GM23338 (cell line): ENCODE measurements around the gene ZNF746. TPM values are rescaled to one million over a fixed set of nuclear protein-coding genes. Genes with fewer than 3 reads are reported as not detected.

ENCODE experiments used
- ATAC-seq: fragments of 200-7000 bp; cut with Tn5 transposase; 3 replicates; pipeline ENCODE4 v1.9.1; 2020
- DNase-seq: peaks from one replicate; pipeline ENCODE4 v3.0.0-alpha.2; 2015; ENCODE audit warnings: low spot score
- H2AFZ ChIP-seq: fragments of 200-600 bp; sonication (generic); 2 replicates; pipeline ENCODE4 v1.8.0; 2016; ENCODE audit warnings: antibody characterized with exemption, mild to moderate bottlenecking, moderate library complexity
- H3F3A ChIP-seq: fragments of 200-600 bp; sonication (generic); replicated peaks from 2 replicates; pipeline ENCODE4 v1.8.0; 2017; ENCODE audit warnings: antibody characterized with exemption, mixed run types, low read depth
- H3K27ac ChIP-seq: fragments of 200-600 bp; sonication (generic); 2 replicates; pipeline ENCODE4 v1.6.1; 2016; ENCODE audit warnings: low read depth
- H3K27me3 ChIP-seq: fragments of 200-600 bp; sonication (generic); 2 replicates; pipeline ENCODE4 v1.8.0; 2016; ENCODE audit warnings: mild to moderate bottlenecking, mixed run types, moderate library complexity; ENCODE audit not compliant: insufficient read depth
- H3K36me3 ChIP-seq: fragments of 200-600 bp; sonication (generic); 2 replicates; pipeline ENCODE4 v1.8.0; 2016; ENCODE audit warnings: mild to moderate bottlenecking; ENCODE audit not compliant: insufficient read depth
- H3K4me1 ChIP-seq: fragments of 200-600 bp; sonication (generic); 2 replicates; pipeline ENCODE4 v1.8.0; 2016; ENCODE audit warnings: mild to moderate bottlenecking, moderate library complexity; ENCODE audit not compliant: insufficient read depth
- H3K4me2 ChIP-seq: fragments of 200-600 bp; sonication (generic); 2 replicates; pipeline ENCODE4 v1.7.1; 2017; ENCODE audit warnings: mixed run types
- H3K4me3 ChIP-seq: fragments of 200-600 bp; sonication (generic); 2 replicates; pipeline ENCODE4 v1.6.1; 2016; ENCODE audit warnings: mixed run types
- H3K79me2 ChIP-seq: fragments of 200-600 bp; sonication (generic); replicated peaks from 2 replicates; pipeline ENCODE4 v1.8.0; 2017; ENCODE audit warnings: mild to moderate bottlenecking; ENCODE audit not compliant: insufficient read depth
- H3K9me2 ChIP-seq: fragments of 200-600 bp; sonication (generic); 2 replicates; pipeline ENCODE4 v1.8.0; 2017; ENCODE audit not compliant: insufficient read depth
- H4K20me1 ChIP-seq: fragments of 200-600 bp; sonication (generic); replicated peaks from 2 replicates; pipeline ENCODE4 v1.8.0; 2017; ENCODE audit warnings: mild to moderate bottlenecking; ENCODE audit not compliant: insufficient read depth
- H3K27ac Mint-ChIP-seq: 2 replicates; pipeline ENCODE4 v1.8.0; 2020; ENCODE audit warnings: inconsistent platforms, mild to moderate bottlenecking, moderate library complexity, mixed read lengths
- H3K27me3 Mint-ChIP-seq: 3 replicates; pipeline ENCODE4 v1.8.0; 2022; ENCODE audit warnings: low read depth, mild to moderate bottlenecking, moderate library complexity, mixed read lengths, inconsistent platforms; ENCODE audit not compliant: insufficient read depth, poor library complexity
- H3K36me3 Mint-ChIP-seq: 3 replicates; pipeline ENCODE4 v1.8.0; 2021; ENCODE audit warnings: low read depth, mild to moderate bottlenecking, inconsistent platforms, moderate library complexity, mixed read lengths
- H3K4me1 Mint-ChIP-seq: 3 replicates; pipeline ENCODE4 v1.8.0; 2020; ENCODE audit warnings: mild to moderate bottlenecking, inconsistent platforms, mixed read lengths
- H3K4me3 Mint-ChIP-seq: 3 replicates; pipeline ENCODE4 v1.8.0; 2021; ENCODE audit warnings: moderate library complexity, mild to moderate bottlenecking, inconsistent platforms, mixed read lengths
- H3K9me3 Mint-ChIP-seq: 3 replicates; pipeline ENCODE4 v1.8.0; 2020; ENCODE audit warnings: moderate library complexity, mild to moderate bottlenecking, inconsistent platforms, mixed read lengths
- CREB1 ChIP-seq: fragments of 250-450 bp; sonication (Bioruptor Pico); IDR thresholded peaks from 2 replicates; pipeline ENCODE4 v1.5.0; 2020; ENCODE audit warnings: low read depth, mild to moderate bottlenecking, moderate library complexity
- EZH2phosphoT487 ChIP-seq: fragments of 200-600 bp; sonication (generic); IDR thresholded peaks from one replicate; pipeline ENCODE4 v1.8.1; 2018; ENCODE audit warnings: antibody characterized with exemption; ENCODE audit not compliant: unreplicated experiment
- JUNB ChIP-seq: IDR thresholded peaks from one replicate; pipeline ENCODE4 v1.6.1; 2016; ENCODE audit warnings: antibody characterized with exemption; ENCODE audit not compliant: unreplicated experiment
- STAT1 ChIP-seq: IDR thresholded peaks from one replicate; pipeline ENCODE4 v1.6.1; 2016; ENCODE audit warnings: antibody characterized with exemption; ENCODE audit not compliant: unreplicated experiment
- ZNF331 ChIP-seq: fragments of 250-450 bp; sonication (Bioruptor Pico); IDR thresholded peaks from 2 replicates; pipeline ENCODE4 v1.5.0; 2020; ENCODE audit warnings: low read depth, mild to moderate bottlenecking, moderate library complexity
- polyA plus RNA-seq: library from polyadenylated mRNA; unstranded; fragments of >200 nt; fragmentation: Nextera tagmentation; extraction: Ambion mirVana; gene quantifications from 2 replicates; pipeline ENCODE4 v1.2.1, GENCODE V29; 2016
- total RNA-seq: library from RNA; depleted of rRNA; stranded (reverse); fragments of >200 nt; shearing (Covaris generic); gene quantifications from 2 replicates; pipeline ENCODE4 v1.2.3, GENCODE V29; 2014
- TF ChIP-seq, protein P1 (sequence below): IDR thresholded peaks from 2 replicates; pipeline ENCODE4 v1.6.1; 2016; ENCODE audit warnings: antibody characterized with exemption
- TF ChIP-seq, protein P2 (sequence below): fragments of 250-450 bp; sonication (Bioruptor Pico); IDR thresholded peaks from 2 replicates; pipeline ENCODE4 v1.5.0; 2020; ENCODE audit warnings: mild to moderate bottlenecking, moderate library complexity
- TF ChIP-seq, protein P3 (sequence below), 2 experiments: fragments of 200-600 bp in 1 of 2; sonication (generic) in 1 of 2; conservative IDR thresholded peaks; 2 replicates each; pipeline versions ENCODE4 v1.5.1 to v1.6.1; 2016 to 2017; ENCODE audit warnings: antibody characterized with exemption in 2 of 2, low read depth in 2 of 2, mild to moderate bottlenecking in 2 of 2, moderate library complexity in 1 of 2

ZNF746 gene
- total and polyA plus RNA-seq, 2 experiments from 2014 or later = 10.0 to 18.6 TPM

DNA sequence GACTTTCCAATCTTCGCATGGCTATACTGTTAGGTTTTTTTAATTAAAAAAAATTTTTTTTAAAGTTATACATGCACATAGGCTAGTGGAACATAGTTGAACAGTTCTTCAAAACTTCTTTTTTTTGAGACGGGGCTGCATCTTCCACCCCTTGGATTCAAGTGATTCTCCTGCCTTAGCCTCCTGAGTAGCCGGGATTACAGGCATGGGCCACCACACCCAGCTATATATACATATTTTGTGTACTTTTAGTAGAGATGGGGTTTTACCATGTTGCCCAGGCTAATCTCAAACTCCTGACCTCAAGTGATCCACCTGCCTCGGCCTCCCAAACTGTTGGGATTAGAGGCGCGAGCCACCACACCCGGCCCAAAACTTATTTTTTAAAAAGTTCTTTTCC lies 54.1 kb downstream of the ZNF746 start:
- H3K79me2 ChIP-seq = no peaks in the 10 kb centered on the region
- H3F3A ChIP-seq = no peaks in the 10 kb centered on the region
- H3K27me3 ChIP-seq = no peaks in the 10 kb centered on the region
- Mint-ChIP-seq H3K4me3 (no peak overlapping the region), H3K36me3 (peaks cover 12% of the 10 kb centered on the region; the same call in 2 of the 3 replicates), H3K4me1 (no peaks in the 10 kb centered on the region), H3K27ac (no peak overlapping the region), H3K9me3 (no peaks in the 10 kb centered on the region), H3K27me3 (no peaks in the 10 kb centered on the region)
- no peaks in the 10 kb centered on the region for H3K4me1 ChIP-seq
- H3K4me3 ChIP-seq = no peak overlapping the region
- no peak overlapping the region for H3K4me2 ChIP-seq
- H3K9me2 ChIP-seq = no peaks in the 10 kb centered on the region
- ATAC-seq = no peak
- H2AFZ ChIP-seq = no peak overlapping the region
- DNase-seq = no peak
- H4K20me1 ChIP-seq = peaks cover 9% of the 10 kb centered on the region; the same call in 1 of the 2 replicates
- H3K27ac ChIP-seq = no peak overlapping the region
- H3K36me3 ChIP-seq = no peaks in the 10 kb centered on the region
- TF ChIP-seq, protein P1, sequence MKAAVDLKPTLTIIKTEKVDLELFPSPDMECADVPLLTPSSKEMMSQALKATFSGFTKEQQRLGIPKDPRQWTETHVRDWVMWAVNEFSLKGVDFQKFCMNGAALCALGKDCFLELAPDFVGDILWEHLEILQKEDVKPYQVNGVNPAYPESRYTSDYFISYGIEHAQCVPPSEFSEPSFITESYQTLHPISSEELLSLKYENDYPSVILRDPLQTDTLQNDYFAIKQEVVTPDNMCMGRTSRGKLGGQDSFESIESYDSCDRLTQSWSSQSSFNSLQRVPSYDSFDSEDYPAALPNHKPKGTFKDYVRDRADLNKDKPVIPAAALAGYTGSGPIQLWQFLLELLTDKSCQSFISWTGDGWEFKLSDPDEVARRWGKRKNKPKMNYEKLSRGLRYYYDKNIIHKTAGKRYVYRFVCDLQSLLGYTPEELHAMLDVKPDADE = no peak
- TF ChIP-seq STAT1 (no peak), ZNF331 (CRISPR knock-in tag) (no peak), JUNB (no peak), CREB1 (CRISPR knock-in tag) (no peak), EZH2phosphoT487 (no peak)
- TF ChIP-seq, protein P2, sequence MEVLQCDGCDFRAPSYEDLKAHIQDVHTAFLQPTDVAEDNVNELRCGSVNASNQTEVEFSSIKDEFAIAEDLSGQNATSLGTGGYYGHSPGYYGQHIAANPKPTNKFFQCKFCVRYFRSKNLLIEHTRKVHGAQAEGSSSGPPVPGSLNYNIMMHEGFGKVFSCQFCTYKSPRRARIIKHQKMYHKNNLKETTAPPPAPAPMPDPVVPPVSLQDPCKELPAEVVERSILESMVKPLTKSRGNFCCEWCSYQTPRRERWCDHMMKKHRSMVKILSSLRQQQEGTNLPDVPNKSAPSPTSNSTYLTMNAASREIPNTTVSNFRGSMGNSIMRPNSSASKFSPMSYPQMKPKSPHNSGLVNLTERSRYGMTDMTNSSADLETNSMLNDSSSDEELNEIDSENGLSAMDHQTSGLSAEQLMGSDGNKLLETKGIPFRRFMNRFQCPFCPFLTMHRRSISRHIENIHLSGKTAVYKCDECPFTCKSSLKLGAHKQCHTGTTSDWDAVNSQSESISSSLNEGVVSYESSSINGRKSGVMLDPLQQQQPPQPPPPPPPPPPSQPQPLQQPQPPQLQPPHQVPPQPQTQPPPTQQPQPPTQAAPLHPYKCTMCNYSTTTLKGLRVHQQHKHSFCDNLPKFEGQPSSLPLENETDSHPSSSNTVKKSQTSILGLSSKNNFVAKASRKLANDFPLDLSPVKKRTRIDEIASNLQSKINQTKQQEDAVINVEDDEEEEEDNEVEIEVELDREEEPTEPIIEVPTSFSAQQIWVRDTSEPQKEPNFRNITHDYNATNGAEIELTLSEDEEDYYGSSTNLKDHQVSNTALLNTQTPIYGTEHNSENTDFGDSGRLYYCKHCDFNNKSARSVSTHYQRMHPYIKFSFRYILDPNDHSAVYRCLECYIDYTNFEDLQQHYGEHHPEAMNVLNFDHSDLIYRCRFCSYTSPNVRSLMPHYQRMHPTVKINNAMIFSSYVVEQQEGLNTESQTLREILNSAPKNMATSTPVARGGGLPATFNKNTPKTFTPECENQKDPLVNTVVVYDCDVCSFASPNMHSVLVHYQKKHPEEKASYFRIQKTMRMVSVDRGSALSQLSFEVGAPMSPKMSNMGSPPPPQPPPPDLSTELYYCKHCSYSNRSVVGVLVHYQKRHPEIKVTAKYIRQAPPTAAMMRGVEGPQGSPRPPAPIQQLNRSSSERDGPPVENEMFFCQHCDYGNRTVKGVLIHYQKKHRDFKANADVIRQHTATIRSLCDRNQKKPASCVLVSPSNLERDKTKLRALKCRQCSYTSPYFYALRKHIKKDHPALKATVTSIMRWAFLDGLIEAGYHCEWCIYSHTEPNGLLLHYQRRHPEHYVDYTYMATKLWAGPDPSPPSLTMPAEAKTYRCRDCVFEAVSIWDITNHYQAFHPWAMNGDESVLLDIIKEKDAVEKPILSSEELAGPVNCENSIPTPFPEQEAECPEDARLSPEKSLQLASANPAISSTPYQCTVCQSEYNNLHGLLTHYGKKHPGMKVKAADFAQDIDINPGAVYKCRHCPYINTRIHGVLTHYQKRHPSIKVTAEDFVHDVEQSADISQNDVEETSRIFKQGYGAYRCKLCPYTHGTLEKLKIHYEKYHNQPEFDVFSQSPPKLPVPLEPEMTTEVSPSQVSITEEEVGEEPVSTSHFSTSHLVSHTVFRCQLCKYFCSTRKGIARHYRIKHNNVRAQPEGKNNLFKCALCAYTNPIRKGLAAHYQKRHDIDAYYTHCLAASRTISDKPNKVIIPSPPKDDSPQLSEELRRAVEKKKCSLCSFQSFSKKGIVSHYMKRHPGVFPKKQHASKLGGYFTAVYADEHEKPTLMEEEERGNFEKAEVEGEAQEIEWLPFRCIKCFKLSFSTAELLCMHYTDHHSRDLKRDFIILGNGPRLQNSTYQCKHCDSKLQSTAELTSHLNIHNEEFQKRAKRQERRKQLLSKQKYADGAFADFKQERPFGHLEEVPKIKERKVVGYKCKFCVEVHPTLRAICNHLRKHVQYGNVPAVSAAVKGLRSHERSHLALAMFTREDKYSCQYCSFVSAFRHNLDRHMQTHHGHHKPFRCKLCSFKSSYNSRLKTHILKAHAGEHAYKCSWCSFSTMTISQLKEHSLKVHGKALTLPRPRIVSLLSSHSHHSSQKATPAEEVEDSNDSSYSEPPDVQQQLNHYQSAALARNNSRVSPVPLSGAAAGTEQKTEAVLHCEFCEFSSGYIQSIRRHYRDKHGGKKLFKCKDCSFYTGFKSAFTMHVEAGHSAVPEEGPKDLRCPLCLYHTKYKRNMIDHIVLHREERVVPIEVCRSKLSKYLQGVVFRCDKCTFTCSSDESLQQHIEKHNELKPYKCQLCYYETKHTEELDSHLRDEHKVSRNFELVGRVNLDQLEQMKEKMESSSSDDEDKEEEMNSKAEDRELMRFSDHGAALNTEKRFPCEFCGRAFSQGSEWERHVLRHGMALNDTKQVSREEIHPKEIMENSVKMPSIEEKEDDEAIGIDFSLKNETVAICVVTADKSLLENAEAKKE (CRISPR knock-in tag) = no peak
- TF ChIP-seq, protein P3, sequence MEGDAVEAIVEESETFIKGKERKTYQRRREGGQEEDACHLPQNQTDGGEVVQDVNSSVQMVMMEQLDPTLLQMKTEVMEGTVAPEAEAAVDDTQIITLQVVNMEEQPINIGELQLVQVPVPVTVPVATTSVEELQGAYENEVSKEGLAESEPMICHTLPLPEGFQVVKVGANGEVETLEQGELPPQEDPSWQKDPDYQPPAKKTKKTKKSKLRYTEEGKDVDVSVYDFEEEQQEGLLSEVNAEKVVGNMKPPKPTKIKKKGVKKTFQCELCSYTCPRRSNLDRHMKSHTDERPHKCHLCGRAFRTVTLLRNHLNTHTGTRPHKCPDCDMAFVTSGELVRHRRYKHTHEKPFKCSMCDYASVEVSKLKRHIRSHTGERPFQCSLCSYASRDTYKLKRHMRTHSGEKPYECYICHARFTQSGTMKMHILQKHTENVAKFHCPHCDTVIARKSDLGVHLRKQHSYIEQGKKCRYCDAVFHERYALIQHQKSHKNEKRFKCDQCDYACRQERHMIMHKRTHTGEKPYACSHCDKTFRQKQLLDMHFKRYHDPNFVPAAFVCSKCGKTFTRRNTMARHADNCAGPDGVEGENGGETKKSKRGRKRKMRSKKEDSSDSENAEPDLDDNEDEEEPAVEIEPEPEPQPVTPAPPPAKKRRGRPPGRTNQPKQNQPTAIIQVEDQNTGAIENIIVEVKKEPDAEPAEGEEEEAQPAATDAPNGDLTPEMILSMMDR (conservative IDR thresholded peaks at IDR 0.05; ENCODE audit: low read depth in 2 of 2) = no peak
